ENCODE results near the gene PRKCD. TPM values are rescaled to one million over a fixed set of nuclear protein-coding genes. Genes with fewer than 3 reads are reported as not detected.

PRKCD gene
- polyA plus RNA-seq, 3 donors from 2014 or later, result 14.7 to 36.8 (median 26.1) TPM

DNA sequence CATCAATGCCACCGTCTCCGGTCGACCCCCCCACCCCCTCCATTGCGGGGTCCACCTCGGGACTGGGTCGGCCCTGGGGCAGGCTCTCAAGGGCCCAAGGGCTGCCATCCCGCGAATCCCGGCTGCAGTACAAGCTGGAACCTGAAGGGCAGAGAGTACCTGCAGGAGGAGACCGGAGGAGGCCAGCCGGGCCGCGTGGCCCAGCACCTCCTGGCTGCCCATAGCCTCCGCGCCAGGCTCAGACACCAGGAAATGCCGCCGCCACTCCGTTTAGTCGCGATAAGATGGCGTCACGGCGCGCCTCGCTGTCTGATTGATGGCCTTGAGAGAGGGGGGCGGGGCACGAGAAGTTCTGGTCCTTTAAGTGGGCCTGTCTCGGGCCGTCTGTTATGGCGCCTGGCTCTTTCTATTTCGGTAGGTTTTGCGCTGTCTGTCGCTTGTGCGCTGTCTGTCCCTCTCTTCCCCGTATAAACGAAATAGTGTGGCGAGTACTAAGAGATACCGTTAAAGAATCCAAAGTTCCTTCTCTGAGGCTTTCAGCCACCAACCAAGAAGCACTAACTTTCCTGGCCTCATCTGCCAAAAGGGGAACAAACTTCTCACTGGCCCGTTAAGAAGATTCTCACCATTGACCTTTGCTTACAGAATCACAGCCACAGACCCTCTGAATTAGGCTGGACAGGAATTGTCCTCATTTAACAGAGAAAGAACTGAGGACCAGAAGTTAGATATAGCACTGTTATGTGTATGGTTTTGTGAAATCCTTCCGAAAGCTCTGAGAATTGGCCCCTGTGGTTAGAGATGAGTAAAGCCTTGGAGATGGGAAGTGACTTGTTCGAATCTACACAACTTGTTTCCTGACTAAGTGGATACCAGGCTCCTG is 30.6 kb upstream of the PRKCD start, which contains the start of gene RFT1:
TSS of gene RFT1 (minus strand) at position 257 of the 883 bp plus-strand sequence. CDS start at position 222, 35 bp downstream.
- Mint-ChIP-seq H3K27ac (peak within 1 kb of the TSS; percentile 97 to 100 (median 99)), H3K27me3 (ENCODE audit: low read depth in 3 of 3) (peaks cover 7 to 9% (median 7%) of the 10 kb centered on the region in 3 donors), H3K9me3 (no peaks in the 10 kb centered on the region), H3K36me3 (no peaks in the 10 kb centered on the region), H3K4me3 (peak within 1 kb of the TSS; percentile 87 to 96 (median 90)), H3K4me1 (peaks cover 22 to 31% of the 10 kb centered on the region in 2 donors)
- DNase-seq, result peak; percentile 96 to 97 (median 97)

GRCh38 chr3:53131096-53131495 is 29.9 kb upstream of the PRKCD start:
- Mint-ChIP-seq H3K4me1 (peaks cover 22 to 31% of the 10 kb centered on the region in 2 donors), H3K27me3 (ENCODE audit: low read depth in 3 of 3) (peaks cover 7 to 9% (median 7%) of the 10 kb centered on the region in 3 donors)

GRCh38 chr3:53132347-53132746 is 28.7 kb upstream of the PRKCD start:
- no peak for DNase-seq
- Mint-ChIP-seq H3K4me1 (peaks cover 22 to 31% of the 10 kb centered on the region in 2 donors), H3K27ac (peak overlapping the region in 4 of 6 donors; percentile 45 to 97 (median 55)), H3K27me3 (ENCODE audit: low read depth in 3 of 3) (peaks cover 7 to 9% (median 7%) of the 10 kb centered on the region in 3 donors), H3K4me3 (peak overlapping the region in 2 of 5 donors; percentile 27 to 33), H3K36me3 (no peaks in the 10 kb centered on the region), H3K9me3 (no peaks in the 10 kb centered on the region)

More at GRCh38 chr3:53131096-53131495, 29.9 kb upstream of the PRKCD start:
- H3K27ac Mint-ChIP-seq, result peak overlapping the region; percentile 97 to 100 (median 99)
- no peaks in the 10 kb centered on the region for H3K9me3 Mint-ChIP-seq
- H3K4me3 Mint-ChIP-seq, result peak overlapping the region; percentile 87 to 96 (median 90)
- H3K36me3 Mint-ChIP-seq, result no peaks in the 10 kb centered on the region
- no peak for DNase-seq

- DNase-seq, result peak; percentile 44 to 57 (median 50)
- Mint-ChIP-seq H3K27me3 (ENCODE audit: low read depth in 3 of 3) (peaks cover 4 to 7% (median 7%) of the 10 kb centered on the region in 3 donors), H3K36me3 (no peaks in the 10 kb centered on the region), H3K27ac (no peak overlapping the region), H3K4me3 (no peak overlapping the region), H3K9me3 (no peaks in the 10 kb centered on the region), H3K4me1 (peaks cover 14 to 20% of the 10 kb centered on the region in 2 donors)
These were observed 26.3 kb upstream of the PRKCD start for GRCh38 chr3:53134631-53135232.

GRCh38 chr3:53137221-53137620 is 23.8 kb upstream of the PRKCD start:
- no peaks in the 10 kb centered on the region for H3K9me3 Mint-ChIP-seq
- DNase-seq, result no peak
- no peaks in the 10 kb centered on the region for H3K36me3 Mint-ChIP-seq
- H3K27me3 Mint-ChIP-seq (ENCODE audit: low read depth in 3 of 3), result peaks cover 0 to 2% (median under 1%) of the 10 kb centered on the region in 3 donors
- no peaks in the 10 kb centered on the region for H3K4me1 Mint-ChIP-seq
- no peak overlapping the region for H3K4me3 Mint-ChIP-seq
- H3K27ac Mint-ChIP-seq, result no peak overlapping the region

DNA sequence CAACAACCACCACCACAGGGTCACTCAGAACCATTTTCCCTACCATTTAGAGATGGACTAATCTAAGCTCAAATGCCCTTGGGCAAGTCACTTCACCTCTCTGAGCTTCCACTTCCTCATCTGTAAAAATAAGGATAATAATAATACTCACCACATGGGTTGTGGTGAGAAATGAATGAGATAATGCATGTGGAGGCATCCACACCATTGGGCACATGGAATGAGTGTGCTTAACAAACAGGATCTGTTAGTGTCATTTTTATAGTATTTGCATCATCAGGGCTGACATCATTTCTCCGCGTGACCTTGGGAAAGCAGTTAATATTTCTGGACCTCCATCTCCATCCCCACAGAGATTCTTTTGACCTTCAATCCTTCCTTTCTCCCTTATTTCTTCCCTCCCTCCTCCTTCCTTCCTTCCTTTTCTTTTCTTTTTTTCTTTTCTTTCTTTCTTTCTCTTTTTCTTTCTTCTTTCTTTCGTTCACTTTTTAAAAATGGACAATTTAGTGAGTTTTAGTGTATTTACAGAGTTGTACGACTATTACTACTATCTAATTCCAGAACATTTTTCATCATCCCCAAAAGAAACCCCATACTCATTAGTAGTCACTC is 23.1 kb upstream of the PRKCD start:
- H3K9me3 Mint-ChIP-seq, result no peaks in the 10 kb centered on the region
- peaks cover 0 to 2% (median 0%) of the 10 kb centered on the region in 3 donors for H3K27me3 Mint-ChIP-seq (ENCODE audit: low read depth in 3 of 3)
- no peaks in the 10 kb centered on the region for H3K36me3 Mint-ChIP-seq
- H3K27ac Mint-ChIP-seq, result no peak overlapping the region
- no peak for DNase-seq
- H3K4me3 Mint-ChIP-seq, result no peak overlapping the region
- H3K4me1 Mint-ChIP-seq, result no peaks in the 10 kb centered on the region

GRCh38 chr3:53139906-53140846 is 20.8 kb upstream of the PRKCD start:
- Mint-ChIP-seq H3K27me3 (ENCODE audit: low read depth in 3 of 3) (peaks cover 0 to 2% (median 0%) of the 10 kb centered on the region in 3 donors), H3K4me3 (no peak overlapping the region), H3K36me3 (no peaks in the 10 kb centered on the region), H3K27ac (peak overlapping the region in 1 of 6 donors; percentile 37), H3K4me1 (no peaks in the 10 kb centered on the region), H3K9me3 (no peaks in the 10 kb centered on the region)
- DNase-seq, result no peak

GRCh38 chr3:53140847-53141845 is 19.9 kb upstream of the PRKCD start:
- H3K27ac Mint-ChIP-seq, result no peak overlapping the region
- no peaks in the 10 kb centered on the region for H3K9me3 Mint-ChIP-seq
- H3K4me1 Mint-ChIP-seq, result no peaks in the 10 kb centered on the region
- no peaks in the 10 kb centered on the region for H3K36me3 Mint-ChIP-seq
- peaks cover 0 to 2% (median 0%) of the 10 kb centered on the region in 3 donors for H3K27me3 Mint-ChIP-seq (ENCODE audit: low read depth in 3 of 3)
- DNase-seq, result no peak
- H3K4me3 Mint-ChIP-seq, result no peak overlapping the region

GRCh38 chr3:53142986-53143385 is 18.0 kb upstream of the PRKCD start:
- Mint-ChIP-seq H3K4me3 (no peak overlapping the region), H3K27ac (no peak overlapping the region), H3K27me3 (ENCODE audit: low read depth in 3 of 3) (peaks cover 0 to 2% (median 0%) of the 10 kb centered on the region in 3 donors), H3K9me3 (no peaks in the 10 kb centered on the region), H3K4me1 (no peaks in the 10 kb centered on the region), H3K36me3 (no peaks in the 10 kb centered on the region)
- DNase-seq, result no peak

GRCh38 chr3:53144446-53144845 is 16.6 kb upstream of the PRKCD start:
- Mint-ChIP-seq H3K27me3 (ENCODE audit: low read depth in 3 of 3) (peaks cover 0 to 2% (median 0%) of the 10 kb centered on the region in 3 donors), H3K27ac (no peak overlapping the region), H3K9me3 (no peaks in the 10 kb centered on the region), H3K4me1 (no peaks in the 10 kb centered on the region), H3K4me3 (no peak overlapping the region), H3K36me3 (no peaks in the 10 kb centered on the region)
- no peak for DNase-seq

GRCh38 chr3:53144862-53145712 is 15.9 kb upstream of the PRKCD start:
- H3K27ac Mint-ChIP-seq, result no peak overlapping the region
- no peaks in the 10 kb centered on the region for H3K4me1 Mint-ChIP-seq
- H3K9me3 Mint-ChIP-seq, result no peaks in the 10 kb centered on the region
- H3K4me3 Mint-ChIP-seq, result no peak overlapping the region
- H3K36me3 Mint-ChIP-seq, result no peaks in the 10 kb centered on the region
- H3K27me3 Mint-ChIP-seq (ENCODE audit: low read depth in 3 of 3), result peaks cover 0 to under 1% (median 0%) of the 10 kb centered on the region in 3 donors
- no peak for DNase-seq
